GM18499 (cell line): ENCODE data around the gene MAPK14.

Experiments
- ATAC-seq: cut with Tn5 transposase; IDR thresholded peaks from one replicate; pipeline ENCODE4 v1.9.1; 2021; ENCODE audit warnings: moderate number of reproducible peaks; ENCODE audit not compliant: insufficient read depth, unreplicated experiment

MAPK14 gene

GRCh38 chr6:36098253-36098919 lies 70.8 kb downstream of the MAPK14 start:
- no peak for ATAC-seq

GRCh38 chr6:36098920-36099647 lies 71.5 kb downstream of the MAPK14 start:
- no peak for ATAC-seq

GRCh38 chr6:36099869-36100483 lies 72.4 kb downstream of the MAPK14 start:
- ATAC-seq = no peak

GRCh38 chr6:36101691-36102090 lies 74.1 kb downstream of the MAPK14 start:
- ATAC-seq = no peak

GRCh38 chr6:36102853-36103252 lies 75.2 kb downstream of the MAPK14 start:
- ATAC-seq = no peak

GRCh38 chr6:36104836-36105235 lies 77.2 kb downstream of the MAPK14 start:
- ATAC-seq = no peak

GRCh38 chr6:36109092-36109491 lies 81.5 kb downstream of the MAPK14 start:
- ATAC-seq = no peak

GRCh38 chr6:36110050-36110449 lies 82.4 kb downstream of the MAPK14 start:
- ATAC-seq = no peak

- no peak for ATAC-seq
These were observed 83.3 kb downstream of the MAPK14 start for GRCh38 chr6:36110863-36111262.

- ATAC-seq = no peak
These were observed 83.9 kb downstream of the MAPK14 start for GRCh38 chr6:36111526-36111925.

- ATAC-seq = no peak
These were observed 85.4 kb downstream of the MAPK14 start for GRCh38 chr6:36113049-36113448.

- no peak for ATAC-seq
These were observed 86.1 kb downstream of the MAPK14 start for GRCh38 chr6:36113703-36114102.

- ATAC-seq = no peak
These were observed 87.3 kb downstream of the MAPK14 start for GRCh38 chr6:36114798-36115408.

- no peak for ATAC-seq
These were observed 87.8 kb downstream of the MAPK14 start for GRCh38 chr6:36115412-36115811.

- ATAC-seq = no peak
These were observed 88.7 kb downstream of the MAPK14 start for GRCh38 chr6:36116066-36116864.

- ATAC-seq = no peak
These were observed 89.3 kb downstream of the MAPK14 start for GRCh38 chr6:36116943-36117342.

GRCh38 chr6:36117658-36118549 lies 90.3 kb downstream of the MAPK14 start:
- no peak for ATAC-seq

- no peak for ATAC-seq
These were observed 91.0 kb downstream of the MAPK14 start for GRCh38 chr6:36118550-36119107.

- ATAC-seq = no peak
These were observed 91.6 kb downstream of the MAPK14 start for GRCh38 chr6:36119209-36119608.
